Left ventricle myocardium inferior (tissue), 1 donor: ENCODE results near the gene PLCD3. TPM values are rescaled to one million over a fixed set of nuclear protein-coding genes. Genes with fewer than 3 reads are reported as not detected.

Source experiments
- DNase-seq: peaks from one replicate; pipeline ENCODE4 v3.0.0-alpha.2; 2020
- H3K27ac ChIP-seq: fragments of 200-600 bp; replicated peaks from 2 replicates; pipeline ENCODE4 v1.8.0; 2021
- H3K27me3 ChIP-seq: fragments of 200-600 bp; 2 replicates; pipeline ENCODE4 v1.8.0; 2021; ENCODE audit warnings: low read depth
- H3K36me3 ChIP-seq: fragments of 200-600 bp; 2 replicates; pipeline ENCODE4 v1.8.0; 2021
- H3K4me1 ChIP-seq: fragments of 200-600 bp; 2 replicates; pipeline ENCODE4 v1.8.0; 2021
- H3K4me3 ChIP-seq: fragments of 200-600 bp; 2 replicates; pipeline ENCODE4 v1.8.0; 2021; ENCODE audit warnings: mild to moderate bottlenecking, moderate library complexity
- H3K9me3 ChIP-seq: fragments of 200-600 bp; replicated peaks from 2 replicates; pipeline ENCODE4 v1.8.0; 2021
- CTCF ChIP-seq: fragments of 200-600 bp; IDR thresholded peaks from 2 replicates; pipeline ENCODE4 v1.8.0; 2021; ENCODE audit warnings: antibody characterized with exemption, mild to moderate bottlenecking, borderline replicate concordance
- intact Hi-C: fragments of 100-400 bp; cut with micrococcal nuclease; formaldehyde crosslinking; loops from one replicate; pipeline ENCODE4 v1.11.0; 2022
- total RNA-seq: library from RNA; stranded (reverse); fragmentation: NEBNext Ultra II Directional; extraction: Animal tissue kit (Norgen Biotek cat#: 25700); gene quantifications from one replicate; pipeline ENCODE4 v1.2.1, GENCODE V29; 2021
- donor health status: DM: no; HTN: yes; CAD: no; lungs with severe emphysema.

Gene PLCD3
- total RNA-seq, 1 donor from 2014 or later: 146 TPM

GRCh38 chr17:45129940-45130680, 2.2 kb downstream of the PLCD3 start:
- no peak for TF ChIP-seq CTCF
- DNase-seq: no peak
- peak overlapping the region; percentile 97 for H3K4me3 ChIP-seq
- H3K27ac ChIP-seq: peak overlapping the region; percentile 99
- no peaks in the 10 kb centered on the region for H3K36me3 ChIP-seq
- no peaks in the 10 kb centered on the region for H3K27me3 ChIP-seq
- H3K4me1 ChIP-seq: peaks cover 77% of the 10 kb centered on the region
- intact Hi-C loops: no loop called here
- H3K9me3 ChIP-seq: no peaks in the 10 kb centered on the region

DNA sequence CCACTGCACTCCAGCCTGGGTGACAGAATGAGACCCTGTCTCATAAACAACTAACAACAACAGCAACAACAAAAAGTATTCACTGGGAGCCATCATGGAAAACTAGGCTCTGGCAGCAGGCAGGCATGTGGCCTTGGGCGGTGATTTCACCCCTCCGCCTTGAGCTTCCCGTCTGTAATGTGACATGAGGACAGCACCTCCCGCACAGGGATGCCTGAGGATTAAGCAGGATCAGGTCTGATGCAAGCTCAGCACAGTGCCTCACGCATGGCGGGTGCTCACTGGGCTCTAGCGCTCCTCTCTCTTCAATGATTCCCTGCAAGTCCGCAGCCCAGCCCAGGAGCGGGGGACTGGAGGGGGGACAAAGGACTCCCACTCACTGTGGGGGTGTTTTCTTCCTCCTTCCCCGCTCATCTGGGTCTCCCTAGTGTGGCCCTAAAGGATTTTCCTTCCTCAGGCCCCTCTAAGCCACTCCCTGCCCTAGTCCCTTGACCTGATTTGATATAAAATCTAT, 2.8 kb downstream of the PLCD3 start:
- Histone ChIP-seq H3K27ac (peak overlapping the region; percentile 99), H3K4me1 (peaks cover 83% of the 10 kb centered on the region), H3K36me3 (no peaks in the 10 kb centered on the region), H3K9me3 (no peaks in the 10 kb centered on the region), H3K4me3 (peak overlapping the region; percentile 2), H3K27me3 (no peaks in the 10 kb centered on the region)
- no peak for TF ChIP-seq CTCF
- intact Hi-C loops: no loop called here
- DNase-seq: peak; percentile 47

GRCh38 chr17:45128989-45129388, 3.3 kb downstream of the PLCD3 start:
- Histone ChIP-seq H3K4me1 (peaks cover 88% of the 10 kb centered on the region), H3K27me3 (no peaks in the 10 kb centered on the region), H3K9me3 (no peaks in the 10 kb centered on the region), H3K27ac (peak overlapping the region; percentile 99), H3K36me3 (no peaks in the 10 kb centered on the region), H3K4me3 (no peak overlapping the region)
- no peak for TF ChIP-seq CTCF
- intact Hi-C loops: no loop called here
- no peak for DNase-seq

GRCh38 chr17:45128331-45128730, 4.0 kb downstream of the PLCD3 start:
- intact Hi-C loops: no loop called here
- TF ChIP-seq CTCF: no peak
- Histone ChIP-seq H3K36me3 (no peaks in the 10 kb centered on the region), H3K4me1 (peaks cover 95% of the 10 kb centered on the region), H3K4me3 (peak overlapping the region; percentile 39), H3K27ac (peak overlapping the region; percentile 99), H3K9me3 (no peaks in the 10 kb centered on the region), H3K27me3 (no peaks in the 10 kb centered on the region)
- DNase-seq: no peak

DNA sequence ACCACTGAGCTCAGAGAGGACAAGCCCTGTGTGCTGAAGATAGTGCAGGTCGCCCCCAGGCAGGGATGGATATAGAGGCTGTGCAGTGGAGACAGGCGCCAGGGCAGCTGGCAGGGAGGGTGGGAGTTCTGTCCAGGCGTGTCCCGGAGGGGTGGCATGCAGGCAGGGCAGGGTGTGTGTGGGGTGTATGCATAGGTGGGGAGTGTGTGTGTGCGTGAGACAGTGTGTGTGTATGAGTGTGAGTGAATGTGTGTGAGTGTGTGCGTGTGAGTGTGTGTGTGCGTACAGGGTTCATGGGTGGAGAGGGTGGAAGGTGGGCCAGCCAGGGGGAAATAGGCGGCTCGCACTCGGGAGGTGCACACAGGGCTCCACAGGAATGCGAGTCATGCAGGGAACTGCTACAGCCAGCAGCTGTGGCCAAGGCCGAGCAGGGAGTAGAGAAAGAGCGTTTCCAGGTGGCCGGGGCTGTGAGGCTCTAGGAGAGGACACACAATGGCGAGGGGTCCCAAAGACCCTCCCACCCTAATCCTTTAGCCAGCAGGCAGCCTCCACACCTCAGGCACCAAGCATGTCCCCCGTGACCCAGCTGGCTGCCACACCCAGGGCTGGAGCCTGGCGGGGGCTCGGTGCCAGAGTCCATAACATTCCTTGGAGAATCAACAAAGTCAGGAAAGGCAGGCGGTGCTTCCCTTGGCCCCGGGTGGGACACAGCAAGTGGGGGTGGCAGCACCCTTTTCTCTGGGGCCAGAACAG, 4.6 kb downstream of the PLCD3 start:
- intact Hi-C loops: no loop called here
- H3K4me1 ChIP-seq: peaks cover 95% of the 10 kb centered on the region
- H3K9me3 ChIP-seq: no peaks in the 10 kb centered on the region
- no peaks in the 10 kb centered on the region for H3K27me3 ChIP-seq
- peak; percentile 70 for DNase-seq
- no peaks in the 10 kb centered on the region for H3K36me3 ChIP-seq
- peak overlapping the region; percentile 39 for H3K4me3 ChIP-seq
- H3K27ac ChIP-seq: peak overlapping the region; percentile 99
- no peak for TF ChIP-seq CTCF
